Neural cell (in vitro differentiated cells): ENCODE results near the gene AP1S1. TPM values are rescaled to one million over a fixed set of nuclear protein-coding genes. Genes with fewer than 3 reads are reported as not detected.

ENCODE experiments used
- H2AFZ ChIP-seq: fragments of 200-600, 300-800 bp; sonication (generic), shearing (Covaris generic); 2 replicates; pipeline ENCODE4 v1.6.0; 2014; ENCODE audit warnings: low read depth, mild to moderate bottlenecking, antibody characterized with exemption, low read length, moderate library complexity
- H3F3A ChIP-seq: fragments of 200-600 bp; shearing (Covaris generic); 2 replicates; pipeline ENCODE4 v1.6.1; 2016; ENCODE audit warnings: mild to moderate bottlenecking, moderate library complexity, mixed read lengths, antibody characterized with exemption, low read length; ENCODE audit not compliant: insufficient read depth, poor library complexity, severe bottlenecking
- H3K27ac ChIP-seq: fragments of 200-600, 300-800 bp; sonication (generic), shearing (Covaris generic); 2 replicates; pipeline ENCODE4 v1.5.1; 2014; ENCODE audit warnings: mild to moderate bottlenecking, low read length, moderate library complexity
- H3K27me3 ChIP-seq: fragments of 300-800, 200-600 bp; sonication (generic), shearing (Covaris generic); 2 replicates; pipeline ENCODE4 v1.6.0; 2014; ENCODE audit warnings: mild to moderate bottlenecking, low read depth, low read length, moderate library complexity; ENCODE audit not compliant: insufficient read depth
- H3K36me3 ChIP-seq: fragments of 300-800, 200-600 bp; sonication (generic), shearing (Covaris generic); 2 replicates; pipeline ENCODE4 v1.5.1; 2014; ENCODE audit warnings: mild to moderate bottlenecking, antibody characterized with exemption, low read length, moderate library complexity; ENCODE audit not compliant: insufficient read depth
- H3K4me2 ChIP-seq: fragments of 300-800, 200-600 bp; sonication (generic), shearing (Covaris generic); 2 replicates; pipeline ENCODE4 v1.6.0; 2014; ENCODE audit warnings: mild to moderate bottlenecking, low read length
- H3K4me3 ChIP-seq: fragments of 300-800, 200-600 bp; sonication (generic), shearing (Covaris generic); 2 replicates; pipeline ENCODE4 v1.5.1; 2014; ENCODE audit warnings: mild to moderate bottlenecking, low read length, moderate library complexity
- H3K79me2 ChIP-seq: fragments of 200-600 bp; shearing (Covaris generic); replicated peaks from 2 replicates; pipeline ENCODE4 v1.6.0; 2014; ENCODE audit warnings: mild to moderate bottlenecking, low read length, moderate library complexity; ENCODE audit not compliant: insufficient read depth
- H3K9ac ChIP-seq: fragments of 300-800, 200-600 bp; sonication (generic), shearing (Covaris generic); 2 replicates; pipeline ENCODE4 v1.6.1; 2016; ENCODE audit warnings: mild to moderate bottlenecking, low read length, mixed read lengths
- H3K9me2 ChIP-seq: fragments of 200-600 bp; shearing (Covaris generic); 2 replicates; pipeline ENCODE4 v1.6.1; 2016; ENCODE audit warnings: mild to moderate bottlenecking, low read length, mixed read lengths; ENCODE audit not compliant: insufficient read depth
- H3K9me3 ChIP-seq: fragments of 200-600, 300-800 bp; sonication (generic), shearing (Covaris generic); 2 replicates; pipeline ENCODE4 v1.6.1; 2016; ENCODE audit warnings: mild to moderate bottlenecking, mixed run types, low read length, moderate library complexity, mixed read lengths
- H4K20me1 ChIP-seq: fragments of 200-600 bp; shearing (Covaris generic); 2 replicates; pipeline ENCODE4 v1.6.1; 2016; ENCODE audit warnings: mild to moderate bottlenecking, mixed run types; ENCODE audit not compliant: insufficient read depth
- EP300 ChIP-seq: fragments of 450-650 bp; conservative IDR thresholded peaks from 2 replicates; pipeline ENCODE4 v1.6.1; 2014; ENCODE audit warnings: antibody characterized with exemption, mild to moderate bottlenecking, moderate library complexity; ENCODE audit not compliant: poor library complexity, severe bottlenecking
- EZH2 ChIP-seq: fragments of 200-600, 300-800 bp; shearing (Covaris generic), sonication (generic); IDR thresholded peaks from 2 replicates; pipeline ENCODE4 v1.6.1; 2014; ENCODE audit warnings: antibody characterized with exemption, low read length, borderline replicate concordance, mild to moderate bottlenecking; ENCODE audit not compliant: insufficient read depth, poor library complexity, severe bottlenecking
- MXI1 ChIP-seq: fragments of 450-650 bp; conservative IDR thresholded peaks from 2 replicates; pipeline ENCODE4 v1.6.1; 2014; ENCODE audit warnings: antibody characterized with exemption, mild to moderate bottlenecking; ENCODE audit not compliant: poor library complexity, severe bottlenecking
- POLR2AphosphoS5 ChIP-seq: IDR thresholded peaks from 2 replicates; pipeline ENCODE4 v1.6.1; 2012
- RAD21 ChIP-seq: fragments of 450-650 bp; conservative IDR thresholded peaks from 2 replicates; pipeline ENCODE4 v1.6.1; 2014; ENCODE audit warnings: antibody characterized with exemption, mild to moderate bottlenecking, moderate library complexity
- SMC3 ChIP-seq: fragments of 450-650 bp; conservative IDR thresholded peaks from 2 replicates; pipeline ENCODE4 v1.6.1; 2014; ENCODE audit warnings: antibody characterized with exemption, mild to moderate bottlenecking, moderate library complexity; ENCODE audit not compliant: poor library complexity
- TAF1 ChIP-seq: IDR thresholded peaks from 2 replicates; pipeline ENCODE4 v1.6.1; 2012; ENCODE audit warnings: low read depth
- polyA plus RNA-seq: library from polyadenylated mRNA; depleted of rRNA; stranded (reverse); fragments of >200 nt; gene quantifications from 2 replicates; pipeline ENCODE4 v1.2.3, GENCODE V29; 2014
- TF ChIP-seq, protein P1 (sequence below): fragments of 450-650 bp; IDR thresholded peaks from 2 replicates; pipeline ENCODE4 v1.5.1; 2014; ENCODE audit warnings: antibody characterized with exemption, mild to moderate bottlenecking, moderate library complexity; ENCODE audit not compliant: poor library complexity, severe bottlenecking
- TF ChIP-seq, protein P2 (sequence below): IDR thresholded peaks from 2 replicates; pipeline ENCODE4 v1.6.1; 2012; ENCODE audit warnings: borderline replicate concordance

Gene AP1S1
- polyA plus RNA-seq, 1 donor from 2014 or later: 344 TPM

DNA sequence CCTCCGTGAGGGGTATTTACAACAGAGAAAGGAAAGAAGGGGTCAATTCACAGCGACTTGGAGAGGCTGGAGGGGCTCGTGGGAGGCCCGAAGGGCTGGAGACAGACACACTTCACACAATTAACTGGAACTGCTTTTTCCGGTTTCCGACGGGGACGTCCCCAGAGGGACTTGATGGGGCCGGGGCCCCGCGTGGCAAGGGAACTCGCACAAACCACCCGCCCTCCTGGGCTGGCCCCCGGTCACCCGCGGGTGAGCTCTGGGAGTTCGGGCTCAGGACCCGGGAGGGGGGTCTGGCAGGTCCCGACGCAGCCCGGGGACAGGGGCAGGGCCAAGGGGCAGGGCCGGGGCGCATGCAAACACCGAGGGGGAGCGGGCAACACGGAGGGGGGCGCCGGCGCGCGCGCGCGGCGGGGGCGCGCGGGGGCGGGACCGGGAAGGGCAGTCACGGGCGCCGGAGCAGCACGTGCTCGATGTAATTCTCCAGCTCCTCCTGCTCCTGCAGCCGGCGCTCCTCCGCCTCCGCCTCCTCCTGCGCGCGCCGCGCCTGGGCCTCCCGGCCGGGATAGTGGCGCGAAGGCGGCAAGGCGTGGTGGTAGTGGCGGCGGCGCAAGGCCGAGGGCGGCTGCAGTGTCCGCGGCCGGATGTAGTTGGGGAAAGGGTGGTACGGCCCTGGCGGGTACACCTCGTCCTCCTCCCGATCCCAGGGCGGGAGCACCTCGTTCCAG, 8.4 kb downstream of the AP1S1 start:
- Histone ChIP-seq H3F3A (no peaks in the 10 kb centered on the region), H2AFZ (no peak overlapping the region), H3K4me2 (no peak overlapping the region), H3K79me2 (no peaks in the 10 kb centered on the region), H3K4me3 (peak overlapping the region; percentile 94), H3K9ac (peak overlapping the region; percentile 94), H3K36me3 (no peaks in the 10 kb centered on the region), H3K9me3 (no peaks in the 10 kb centered on the region), H3K27ac (peak overlapping the region; percentile 57), H3K9me2 (no peaks in the 10 kb centered on the region), H4K20me1 (no peaks in the 10 kb centered on the region), H3K27me3 (peaks cover 11% of the 10 kb centered on the region)
- TF ChIP-seq POLR2AphosphoS5 (no peak), RAD21 (no peak), MXI1 (peak; percentile 67)

DNA sequence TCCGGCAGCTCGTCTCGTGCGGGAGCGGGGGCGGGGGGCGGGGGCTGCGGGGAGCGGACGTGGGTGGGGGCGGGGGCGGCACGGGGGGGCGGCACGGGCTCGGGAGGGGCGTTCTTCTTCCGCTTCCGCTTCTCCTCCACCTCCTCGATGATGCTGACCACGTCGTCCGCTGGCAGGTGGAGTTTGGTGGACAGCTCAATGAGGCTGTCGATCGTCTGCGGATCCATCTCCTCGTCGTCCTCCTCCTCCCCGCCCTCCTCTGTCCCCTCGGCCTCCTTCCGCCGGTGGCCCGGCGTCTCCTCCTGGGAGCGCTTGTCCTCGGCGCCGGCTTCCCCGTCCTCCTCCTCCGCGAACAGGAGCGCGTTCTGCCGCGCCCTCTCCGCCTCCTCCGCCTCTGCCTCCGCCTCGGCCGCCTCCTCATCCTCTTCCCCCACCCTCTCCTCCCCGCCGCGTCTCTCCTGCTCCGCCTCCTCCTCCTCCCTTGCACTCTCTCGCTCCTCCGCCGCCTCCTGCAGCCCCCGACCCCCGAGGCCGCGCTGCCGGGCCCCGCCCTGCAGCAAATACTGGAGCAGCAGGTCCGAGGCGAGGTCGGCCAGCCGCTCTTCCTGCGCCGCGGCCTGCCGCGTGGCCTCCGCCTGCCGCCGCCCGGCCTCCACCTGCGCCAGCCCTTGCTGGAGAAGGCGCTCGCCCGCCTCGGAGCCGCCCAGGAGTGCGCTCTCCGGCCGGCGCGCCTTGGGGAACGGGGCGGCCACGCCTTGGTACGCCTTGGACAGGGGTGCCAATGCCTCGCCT, 9.2 kb downstream of the AP1S1 start:
- Histone ChIP-seq H2AFZ (no peak overlapping the region), H4K20me1 (no peaks in the 10 kb centered on the region), H3K79me2 (no peaks in the 10 kb centered on the region), H3K9me3 (no peaks in the 10 kb centered on the region), H3K9me2 (no peaks in the 10 kb centered on the region), H3K9ac (peak overlapping the region; percentile 94), H3K27ac (peak overlapping the region; percentile 75), H3K4me3 (peak overlapping the region; percentile 94), H3K4me2 (peak overlapping the region; percentile 59), H3F3A (no peaks in the 10 kb centered on the region), H3K36me3 (no peaks in the 10 kb centered on the region), H3K27me3 (peaks cover 18% of the 10 kb centered on the region)
- TF ChIP-seq, protein P1, sequence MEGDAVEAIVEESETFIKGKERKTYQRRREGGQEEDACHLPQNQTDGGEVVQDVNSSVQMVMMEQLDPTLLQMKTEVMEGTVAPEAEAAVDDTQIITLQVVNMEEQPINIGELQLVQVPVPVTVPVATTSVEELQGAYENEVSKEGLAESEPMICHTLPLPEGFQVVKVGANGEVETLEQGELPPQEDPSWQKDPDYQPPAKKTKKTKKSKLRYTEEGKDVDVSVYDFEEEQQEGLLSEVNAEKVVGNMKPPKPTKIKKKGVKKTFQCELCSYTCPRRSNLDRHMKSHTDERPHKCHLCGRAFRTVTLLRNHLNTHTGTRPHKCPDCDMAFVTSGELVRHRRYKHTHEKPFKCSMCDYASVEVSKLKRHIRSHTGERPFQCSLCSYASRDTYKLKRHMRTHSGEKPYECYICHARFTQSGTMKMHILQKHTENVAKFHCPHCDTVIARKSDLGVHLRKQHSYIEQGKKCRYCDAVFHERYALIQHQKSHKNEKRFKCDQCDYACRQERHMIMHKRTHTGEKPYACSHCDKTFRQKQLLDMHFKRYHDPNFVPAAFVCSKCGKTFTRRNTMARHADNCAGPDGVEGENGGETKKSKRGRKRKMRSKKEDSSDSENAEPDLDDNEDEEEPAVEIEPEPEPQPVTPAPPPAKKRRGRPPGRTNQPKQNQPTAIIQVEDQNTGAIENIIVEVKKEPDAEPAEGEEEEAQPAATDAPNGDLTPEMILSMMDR: no peak
- peak; percentile 16 for TF ChIP-seq TAF1
- TF ChIP-seq EP300: peak; percentile 24
- no peak for TF ChIP-seq EZH2
- TF ChIP-seq MXI1: peak; percentile 73
- TF ChIP-seq SMC3: no peak
- TF ChIP-seq POLR2AphosphoS5: peak; percentile 78
- TF ChIP-seq, protein P2, sequence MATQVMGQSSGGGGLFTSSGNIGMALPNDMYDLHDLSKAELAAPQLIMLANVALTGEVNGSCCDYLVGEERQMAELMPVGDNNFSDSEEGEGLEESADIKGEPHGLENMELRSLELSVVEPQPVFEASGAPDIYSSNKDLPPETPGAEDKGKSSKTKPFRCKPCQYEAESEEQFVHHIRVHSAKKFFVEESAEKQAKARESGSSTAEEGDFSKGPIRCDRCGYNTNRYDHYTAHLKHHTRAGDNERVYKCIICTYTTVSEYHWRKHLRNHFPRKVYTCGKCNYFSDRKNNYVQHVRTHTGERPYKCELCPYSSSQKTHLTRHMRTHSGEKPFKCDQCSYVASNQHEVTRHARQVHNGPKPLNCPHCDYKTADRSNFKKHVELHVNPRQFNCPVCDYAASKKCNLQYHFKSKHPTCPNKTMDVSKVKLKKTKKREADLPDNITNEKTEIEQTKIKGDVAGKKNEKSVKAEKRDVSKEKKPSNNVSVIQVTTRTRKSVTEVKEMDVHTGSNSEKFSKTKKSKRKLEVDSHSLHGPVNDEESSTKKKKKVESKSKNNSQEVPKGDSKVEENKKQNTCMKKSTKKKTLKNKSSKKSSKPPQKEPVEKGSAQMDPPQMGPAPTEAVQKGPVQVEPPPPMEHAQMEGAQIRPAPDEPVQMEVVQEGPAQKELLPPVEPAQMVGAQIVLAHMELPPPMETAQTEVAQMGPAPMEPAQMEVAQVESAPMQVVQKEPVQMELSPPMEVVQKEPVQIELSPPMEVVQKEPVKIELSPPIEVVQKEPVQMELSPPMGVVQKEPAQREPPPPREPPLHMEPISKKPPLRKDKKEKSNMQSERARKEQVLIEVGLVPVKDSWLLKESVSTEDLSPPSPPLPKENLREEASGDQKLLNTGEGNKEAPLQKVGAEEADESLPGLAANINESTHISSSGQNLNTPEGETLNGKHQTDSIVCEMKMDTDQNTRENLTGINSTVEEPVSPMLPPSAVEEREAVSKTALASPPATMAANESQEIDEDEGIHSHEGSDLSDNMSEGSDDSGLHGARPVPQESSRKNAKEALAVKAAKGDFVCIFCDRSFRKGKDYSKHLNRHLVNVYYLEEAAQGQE: no peak
- peak; percentile 16 for TF ChIP-seq RAD21
